Hematopoietic multipotent progenitor cell (in vitro differentiated cells): ENCODE measurements around the gene IRX1. TPM values are rescaled to one million over a fixed set of nuclear protein-coding genes. Genes with fewer than 3 reads are reported as not detected.

Experiments
- DNase-seq, 3 donors: peaks; one replicate each; pipeline ENCODE4 v3.0.0-alpha.2; 2011 to 2015; ENCODE audit warnings: low read depth in 2 of 3, low spot score in 2 of 3
- total RNA-seq: library from RNA; depleted of rRNA; stranded (reverse); fragments of >200 nt; gene quantifications from one replicate; pipeline ENCODE4 v1.2.3, GENCODE V29; 2012

IRX1 gene
- total RNA-seq, 1 donor = 0.81 TPM

- DNase-seq = peak in 1 of 3 donors; percentile 12
Observed at GRCh38 chr5:3600106-3601060, 4.8 kb downstream of the IRX1 start.

DNA sequence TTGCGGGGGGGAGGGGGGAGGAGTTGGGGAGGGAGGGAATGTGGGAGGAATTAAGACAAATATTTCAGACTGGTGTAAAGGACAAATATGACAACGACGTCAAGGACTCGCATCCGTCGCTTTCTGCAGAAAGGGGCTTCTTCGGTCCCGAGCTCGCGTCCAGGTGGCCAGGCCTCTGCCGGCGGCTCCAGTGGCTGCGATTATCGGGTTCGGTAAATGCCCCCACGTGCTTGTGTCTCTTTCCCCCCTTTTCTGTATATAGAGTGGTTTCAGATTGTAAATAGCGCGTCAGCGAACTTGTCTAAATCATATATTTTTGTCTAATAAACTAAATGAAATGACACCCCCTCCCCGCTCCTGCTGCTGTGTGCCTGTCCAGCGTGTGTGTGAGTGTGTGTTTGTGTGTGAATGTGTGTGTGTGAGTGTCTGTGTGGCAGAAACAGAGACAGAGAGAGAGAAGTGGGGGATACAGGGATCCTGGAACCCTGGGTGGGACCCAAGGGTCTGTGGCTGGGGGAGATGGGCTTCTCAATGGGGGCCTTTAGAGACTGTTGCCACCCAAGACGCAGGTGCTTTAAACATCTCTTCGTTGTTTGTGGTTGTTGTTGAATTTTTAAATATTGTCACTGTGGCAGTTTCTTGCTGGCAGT is 5.6 kb downstream of the IRX1 start:
- no peak for DNase-seq

GRCh38 chr5:3601911-3602782 is 6.5 kb downstream of the IRX1 start:
- DNase-seq = no peak

DNA sequence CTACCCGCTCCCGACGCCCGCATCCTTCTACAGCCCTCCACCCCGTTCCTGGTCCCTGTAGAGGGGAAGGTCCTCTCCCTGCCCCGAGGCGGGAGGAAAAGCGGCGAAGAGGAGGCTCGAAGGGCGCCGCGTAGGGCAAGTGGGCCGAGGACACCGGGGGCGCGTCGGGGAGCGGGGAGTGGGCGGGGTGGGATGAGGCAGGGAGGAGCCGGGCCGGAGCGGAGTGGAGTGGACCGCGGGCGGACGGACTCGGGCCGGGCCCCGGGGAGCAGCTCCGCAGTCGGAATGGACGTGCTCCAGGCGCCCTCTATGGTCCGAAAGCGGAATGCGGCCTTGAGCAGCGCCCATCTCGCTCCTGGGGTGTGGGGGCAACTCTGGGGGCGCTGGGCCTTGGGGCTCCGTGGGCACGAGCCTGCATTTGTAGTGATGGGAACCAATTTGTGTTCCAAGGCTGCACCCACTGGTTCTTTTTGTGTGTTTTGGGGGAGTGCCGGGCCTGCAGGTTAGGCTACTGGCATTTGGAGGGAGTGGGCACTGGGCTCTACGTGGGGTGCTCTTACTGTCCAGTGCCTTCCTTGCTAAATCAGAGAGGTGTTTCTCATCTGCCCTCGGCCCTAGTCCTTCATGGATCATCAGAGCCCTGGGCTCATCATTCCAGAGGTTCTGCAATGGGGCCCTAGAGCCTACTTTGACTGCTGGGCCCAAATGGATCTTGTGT is 7.3 kb downstream of the IRX1 start:
- DNase-seq = peak in 1 of 3 donors; percentile 42

DNA sequence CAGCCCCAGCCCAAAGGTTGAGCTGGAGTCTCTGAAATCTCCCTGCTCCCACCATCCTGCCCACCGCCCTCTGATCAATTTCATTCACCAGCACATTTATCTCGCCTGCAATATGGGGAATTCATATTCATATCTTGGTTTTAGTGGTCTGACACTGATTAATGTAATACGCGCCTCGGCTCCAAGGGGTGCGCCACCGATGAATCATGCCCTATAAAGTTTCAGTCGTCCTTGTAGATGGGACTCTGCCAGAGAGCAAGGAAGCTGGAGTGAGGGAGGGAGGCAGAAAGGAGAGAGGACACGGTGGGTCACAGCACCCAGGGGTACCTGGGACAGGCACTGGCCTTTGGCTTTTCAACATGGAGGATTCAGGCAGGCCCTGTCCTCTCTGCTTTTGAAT is 8.9 kb downstream of the IRX1 start:
- DNase-seq = no peak

- DNase-seq = no peak
Observed at GRCh38 chr5:3605298-3606010, 9.8 kb downstream of the IRX1 start.

DNA sequence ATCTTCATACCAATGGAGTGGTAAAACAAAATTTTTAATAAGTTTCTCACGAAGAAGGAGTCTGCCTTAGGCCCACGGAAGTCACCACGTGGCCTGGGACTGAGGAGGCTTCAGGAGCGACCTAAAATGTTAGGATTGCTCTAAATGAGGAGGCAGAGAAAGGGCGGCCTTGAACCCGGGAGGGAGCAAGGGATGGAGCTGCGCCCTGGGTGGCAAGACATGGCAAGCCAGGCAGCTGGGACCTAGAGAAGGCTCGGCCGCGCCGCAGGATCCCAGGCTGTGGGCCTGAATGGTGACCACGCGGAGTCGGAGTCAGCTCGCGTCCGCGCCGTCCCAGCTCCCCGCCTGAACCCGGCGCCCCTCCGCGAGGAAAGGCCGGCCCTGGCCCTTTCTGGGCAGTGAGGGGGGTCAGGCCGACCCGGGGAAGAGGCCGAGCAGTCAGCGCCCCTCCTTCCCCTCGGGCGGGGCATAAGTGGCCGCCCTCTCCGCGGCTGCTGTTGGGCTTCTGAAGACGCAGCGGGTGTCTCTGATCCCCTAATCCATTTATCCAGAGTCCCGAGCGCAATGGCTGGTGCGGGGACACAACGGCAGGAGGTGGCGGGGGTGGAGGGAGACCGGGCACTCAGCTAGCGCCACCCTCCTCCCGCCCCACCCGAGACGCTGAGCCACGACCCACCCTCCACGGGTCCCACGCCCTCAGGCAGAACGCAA is 10.6 kb downstream of the IRX1 start:
- DNase-seq = no peak

GRCh38 chr5:3607541-3608181 is 12.0 kb downstream of the IRX1 start:
- DNase-seq = no peak

DNA sequence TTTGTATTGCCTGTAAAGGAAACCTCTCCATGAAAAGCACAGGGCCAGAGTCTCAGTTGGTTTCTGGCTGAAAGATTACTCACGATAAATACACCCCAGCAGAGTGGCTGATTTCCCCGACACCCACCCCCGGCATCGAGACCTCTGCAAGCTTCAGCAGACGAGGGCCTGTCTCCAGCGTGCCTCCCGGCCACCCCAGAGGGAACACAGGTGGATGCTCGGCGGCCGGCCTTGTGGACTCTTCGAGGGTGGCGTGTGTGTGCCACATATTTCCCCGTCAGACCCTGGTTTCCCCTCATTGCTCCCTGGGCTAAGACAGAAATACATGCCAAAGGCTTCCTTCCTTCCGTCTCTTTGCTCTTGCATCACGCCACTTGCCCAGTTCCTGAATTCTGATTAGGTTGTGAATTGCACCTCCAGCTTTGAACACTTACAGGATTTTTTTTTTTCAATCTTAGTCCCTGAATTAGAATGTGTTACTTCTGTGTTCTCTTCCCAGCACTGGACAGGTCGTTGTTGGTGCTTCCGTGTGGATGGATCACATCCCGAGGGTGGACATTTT is 13.6 kb downstream of the IRX1 start:
- no peak for DNase-seq

DNA sequence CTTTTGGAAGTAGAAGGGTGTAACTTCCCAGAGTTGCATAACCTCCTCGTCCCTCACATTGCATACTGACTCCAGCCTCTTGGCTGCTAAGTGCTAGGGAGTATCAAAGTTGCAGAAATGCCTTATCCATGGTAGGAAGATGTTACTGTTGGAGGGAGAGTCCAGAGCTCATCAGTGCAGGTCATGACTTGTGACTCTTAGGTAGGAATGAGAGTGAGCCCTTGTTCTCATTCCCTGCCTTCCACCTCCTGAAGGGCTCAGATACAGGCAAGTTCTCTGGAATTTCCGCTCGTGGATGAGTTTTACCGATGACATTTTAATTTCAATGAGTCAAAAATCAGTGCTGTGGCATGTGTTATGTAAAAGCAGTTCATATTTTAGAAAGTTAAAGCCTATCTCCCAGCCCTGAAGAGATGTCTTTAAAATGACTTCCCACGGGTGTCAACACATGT is 17.0 kb downstream of the IRX1 start:
- DNase-seq = no peak

- DNase-seq = no peak
Observed at GRCh38 chr5:3613726-3614125, 18.1 kb downstream of the IRX1 start.

GRCh38 chr5:3615217-3615616 is 19.6 kb downstream of the IRX1 start:
- no peak for DNase-seq

DNA sequence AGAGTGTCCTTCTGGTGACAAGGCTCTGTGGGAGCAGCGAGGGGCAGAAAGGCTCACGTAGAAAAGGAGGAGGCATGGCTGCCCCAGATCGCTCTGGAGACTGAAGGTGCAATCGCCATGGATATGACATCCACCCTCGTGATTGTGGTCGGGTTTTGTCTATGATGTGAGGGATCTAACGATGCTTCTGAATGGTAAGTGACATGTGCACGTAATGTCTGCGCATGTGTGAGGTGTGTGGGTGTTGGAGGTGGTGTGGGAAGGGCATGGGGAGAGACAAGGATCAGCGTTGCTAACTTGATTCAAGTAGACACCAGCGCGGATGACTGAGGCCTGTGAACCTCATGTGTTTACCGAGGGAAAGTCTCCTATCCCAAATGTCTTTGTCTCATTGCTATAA is 20.2 kb downstream of the IRX1 start:
- no peak for DNase-seq

- DNase-seq = no peak
Observed at GRCh38 chr5:3619579-3619978, 23.9 kb downstream of the IRX1 start.

DNA sequence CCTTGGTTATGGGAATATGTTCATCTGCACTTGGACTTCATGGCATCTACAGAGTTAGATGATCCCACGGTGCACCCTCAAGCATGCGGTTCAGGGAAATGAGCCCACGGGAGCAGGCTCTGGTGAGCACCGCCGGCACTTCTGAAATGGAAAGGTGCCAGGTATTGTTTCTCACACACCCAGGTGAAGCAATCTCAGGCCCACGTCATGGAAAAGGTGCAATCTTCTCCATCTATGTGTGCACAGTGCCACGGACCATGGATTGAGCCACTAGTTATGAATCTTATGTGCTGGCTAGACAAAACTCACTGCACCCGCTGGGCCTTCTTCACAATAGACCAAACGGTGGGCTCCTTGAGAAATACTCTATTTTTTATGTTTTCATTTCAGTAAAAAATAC is 27.3 kb downstream of the IRX1 start:
- DNase-seq = no peak

GRCh38 chr5:3625626-3626025 is 30.0 kb downstream of the IRX1 start:
- DNase-seq = no peak

DNA sequence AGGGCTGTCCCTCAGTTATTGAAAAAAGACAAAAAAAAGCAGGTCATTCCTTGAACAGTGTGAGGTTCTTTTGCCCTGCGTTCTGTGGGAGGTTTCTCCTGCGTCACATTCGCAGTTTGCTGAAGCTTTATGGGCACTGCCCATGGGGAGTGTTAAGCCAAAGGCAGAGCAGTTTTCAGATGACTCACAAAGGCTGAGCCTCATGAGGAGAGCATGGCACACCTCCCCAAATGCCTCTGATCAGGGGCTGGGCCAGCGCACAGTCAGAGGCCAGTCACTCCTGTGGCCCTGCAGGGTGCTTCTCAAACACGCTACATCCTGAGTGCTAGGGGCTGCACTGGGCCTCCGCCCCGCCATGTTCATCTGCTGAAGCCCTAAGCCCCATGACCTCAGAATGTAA is 38.4 kb downstream of the IRX1 start:
- DNase-seq = no peak

DNA sequence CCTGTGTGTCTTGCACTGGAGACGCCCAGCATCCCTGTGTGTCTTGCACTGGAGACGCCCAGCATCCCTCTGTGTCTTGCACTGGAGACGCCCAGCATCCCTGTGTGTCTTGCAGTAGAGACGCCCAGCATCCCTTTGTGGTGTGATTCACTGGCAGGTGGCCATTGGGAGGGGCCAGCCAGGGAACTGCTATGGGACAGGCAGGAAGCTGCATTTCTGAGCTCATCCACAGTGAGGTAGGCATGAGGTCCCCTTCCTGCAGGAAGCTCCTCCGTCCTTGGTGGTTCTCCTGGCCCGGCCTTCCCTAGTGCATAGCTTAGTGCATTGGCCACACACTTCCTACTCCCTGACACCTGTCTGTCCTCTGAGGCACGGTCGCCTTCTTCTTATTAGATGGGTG is 43.5 kb downstream of the IRX1 start:
- no peak for DNase-seq
